HCT116 (cell line): ENCODE results near the gene TTLL5. TPM values are rescaled to one million over a fixed set of nuclear protein-coding genes. Genes with fewer than 3 reads are reported as not detected.

Experiments used
- ATAC-seq: fragments of 200-7000 bp; cut with Tn5 transposase; 2 replicates; pipeline ENCODE4 v1.9.1; 2020; ENCODE audit warnings: mild to moderate bottlenecking, moderate library complexity
- BruUV-seq: library from RNA; stranded (reverse); fragments of 400-500 nt; replicated peaks from 2 replicates; lab custom pipeline; 2021; lab: Mats Ljungman, UMichigan
- CTCF ChIA-PET: fragments of 300-600 bp; sonication (Branson Sonifier 250); formaldehyde crosslinking; loops from one replicate; lab custom pipeline; 2021; ENCODE audit warnings: antibody characterized with exemption; lab: Charles Lee
- POLR2A ChIA-PET: fragments of 300-600, 350-600 bp; sonication (Branson Sonifier 250); formaldehyde crosslinking; loops from one replicate; lab custom pipeline; 2021; ENCODE audit warnings: antibody characterized with exemption; lab: Charles Lee
- RAD21 ChIA-PET, 2 experiments: fragments of 300-600 bp; sonication (Branson Sonifier 250); formaldehyde crosslinking; loops; one replicate each; lab custom pipeline; 2023; ENCODE audit warnings: low total read pairs in 2 of 2; ENCODE audit not compliant: uncharacterized antibody in 2 of 2, unreplicated experiment in 2 of 2, low non-redundant PET in 1 of 2; lab: Charles Lee
- DNase-seq: peaks from one replicate; pipeline ENCODE4 v3.0.0-alpha.2; 2010; ENCODE audit warnings: low read depth, low spot score
- H2AFZ ChIP-seq: fragments of 200-600 bp; shearing (Covaris generic), sonication (generic); 2 replicates; pipeline ENCODE4 v1.6.1; 2017; ENCODE audit warnings: low read depth, mixed run types, mixed read lengths, antibody characterized with exemption, low read length; ENCODE audit not compliant: poor library complexity, severe bottlenecking
- H3K27ac ChIP-seq: 2 replicates; pipeline ENCODE4 v1.5.1; 2012; ENCODE audit warnings: low read depth, low read length
- H3K27me3 ChIP-seq: fragments of 200-600 bp; sonication (generic); 2 replicates; pipeline ENCODE4 v1.6.1; 2016; ENCODE audit warnings: mixed run types, low read length, mixed read lengths; ENCODE audit not compliant: insufficient read depth
- H3K36me3 ChIP-seq, 2 experiments: fragments of 200-500 bp in 1 of 2; fragments of 200-600 bp in 1 of 2; sonication (Bioruptor generic) in 1 of 2; sonication (generic) in 1 of 2; 2 replicates each; pipeline versions ENCODE4 v1.5.1 to v1.6.1; 2014 to 2016; ENCODE audit warnings: low read length in 2 of 2, inconsistent platforms in 1 of 2, mixed read lengths in 1 of 2, mixed run types in 1 of 2; ENCODE audit not compliant: insufficient read depth in 2 of 2, control insufficient read depth in 1 of 2
- H3K4me1 ChIP-seq, 2 experiments: fragments of 200-600 bp in 1 of 2; sonication (generic) in 1 of 2; 2 replicates each; pipeline versions ENCODE4 v1.5.1 to v1.6.1; 2012 to 2017; ENCODE audit warnings: low read length in 2 of 2, inconsistent platforms in 1 of 2, mild to moderate bottlenecking in 1 of 2, mixed read lengths in 1 of 2, mixed run types in 1 of 2, moderate library complexity in 1 of 2; ENCODE audit not compliant: insufficient read depth in 2 of 2, control insufficient read depth in 1 of 2
- H3K4me2 ChIP-seq: fragments of 200-600 bp; sonication (generic); 2 replicates; pipeline ENCODE4 v1.6.1; 2017; ENCODE audit warnings: mixed run types, low read length, mixed read lengths
- H3K4me3 ChIP-seq, 2 experiments: fragments of 200-600 bp in 1 of 2; sonication (generic) in 1 of 2; replicated peaks in 1 of 2; 2 replicates each; pipeline ENCODE4 v1.5.1; 2011 to 2016; ENCODE audit warnings: low read length in 2 of 2, control low read depth in 1 of 2, low read depth in 1 of 2, mild to moderate bottlenecking in 1 of 2, mixed read lengths in 1 of 2, mixed run types in 1 of 2
- H3K79me2 ChIP-seq: fragments of 200-600 bp; sonication (generic); 2 replicates; pipeline ENCODE4 v1.6.1; 2017; ENCODE audit warnings: mild to moderate bottlenecking, mixed run types, low read length, moderate library complexity, mixed read lengths; ENCODE audit not compliant: insufficient read depth
- H3K9ac ChIP-seq: fragments of 200-600 bp; sonication (generic); 2 replicates; pipeline ENCODE4 v1.6.1; 2016; ENCODE audit warnings: low read length, mixed read lengths
- H3K9me2 ChIP-seq: fragments of 200-600 bp; sonication (generic), shearing (Covaris generic); 2 replicates; pipeline ENCODE4 v1.6.1; 2017; ENCODE audit warnings: mixed run types, mild to moderate bottlenecking, moderate library complexity; ENCODE audit not compliant: insufficient read depth
- H3K9me3 ChIP-seq, 2 experiments: fragments of 200-500 bp in 1 of 2; fragments of 200-600 bp in 1 of 2; sonication (Bioruptor generic) in 1 of 2; sonication (generic) in 1 of 2; 2 replicates each; pipeline ENCODE4 v1.6.1; 2014 to 2017; ENCODE audit warnings: low read length in 2 of 2, mixed read lengths in 2 of 2, inconsistent platforms in 1 of 2, low read depth in 1 of 2, mild to moderate bottlenecking in 1 of 2, mixed run types in 1 of 2, moderate library complexity in 1 of 2; ENCODE audit not compliant: control insufficient read depth in 1 of 2, insufficient read depth in 1 of 2
- H4K20me1 ChIP-seq: fragments of 200-600 bp; sonication (generic), shearing (Covaris generic); 2 replicates; pipeline ENCODE4 v1.6.1; 2017; ENCODE audit warnings: mixed run types, mild to moderate bottlenecking, moderate library complexity; ENCODE audit not compliant: insufficient read depth
- EZH2 ChIP-seq: fragments of 200-600 bp; sonication (generic); IDR thresholded peaks from 2 replicates; pipeline ENCODE4 v1.6.1; 2017; ENCODE audit warnings: antibody characterized with exemption, mixed run types
- MAX ChIP-seq: IDR thresholded peaks from 2 replicates; pipeline ENCODE4 v1.6.1; 2012
- POLR2AphosphoS5 ChIP-seq: IDR thresholded peaks from 2 replicates; pipeline ENCODE4 v1.6.1; 2011; ENCODE audit warnings: mild to moderate bottlenecking, low read depth, low read length, moderate library complexity
- SP1 ChIP-seq: IDR thresholded peaks from 2 replicates; pipeline ENCODE4 v1.6.1; 2012; ENCODE audit warnings: low read depth
- TCF7L2 ChIP-seq: IDR thresholded peaks from 2 replicates; pipeline ENCODE4 v1.7.0; 2011; ENCODE audit warnings: borderline replicate concordance, inconsistent platforms; ENCODE audit not compliant: insufficient read depth, insufficient read length; ENCODE audit errors: extremely low read depth
- ZBTB33 ChIP-seq: IDR thresholded peaks from 2 replicates; pipeline ENCODE4 v1.6.1; 2011; ENCODE audit warnings: mild to moderate bottlenecking, low read length, moderate library complexity; ENCODE audit not compliant: insufficient replicate concordance; ENCODE audit errors: extremely low read depth
- ZFX ChIP-seq: fragments of 450-650 bp; IDR thresholded peaks from 2 replicates; pipeline ENCODE4 v1.6.1; 2017
- ZNF274 ChIP-seq: fragments of 200-500 bp; sonication (Bioruptor generic); IDR thresholded peaks from 2 replicates; pipeline ENCODE4 v1.6.1; 2014; ENCODE audit warnings: mild to moderate bottlenecking, low read depth, low read length, inconsistent platforms
- intact Hi-C: fragments of 100-400 bp; cut with micrococcal nuclease; formaldehyde crosslinking; loops from 2 replicates; pipeline ENCODE4 v1.10.0; 2022
- total RNA-seq: library from RNA; stranded (reverse); gene quantifications from one replicate; pipeline ENCODE4 v1.2.1, GENCODE V29; 2021; ENCODE audit not compliant: unreplicated experiment

Gene TTLL5
- total RNA-seq, 1 experiment from 2014 or later = 26.2 TPM

GRCh38 chr14:75697918-75698317, 36.9 kb downstream of the TTLL5 start (continued):
- no peak for TF ChIP-seq MAX
- no peak for TF ChIP-seq EZH2

GRCh38 chr14:75699331-75699730, 38.3 kb downstream of the TTLL5 start:
- Histone ChIP-seq H3K4me1 (no peaks in the 10 kb centered on the region), H2AFZ (no peak overlapping the region), H3K36me3 (peaks cover 3 to 6% of the 10 kb centered on the region in 2 experiments; a peak in 2 of 4 replicates), H3K9me3 (no peaks in the 10 kb centered on the region), H3K4me3 (no peak overlapping the region), H3K27ac (no peak overlapping the region), H3K9ac (no peak overlapping the region), H3K4me2 (no peak overlapping the region), H3K27me3 (no peaks in the 10 kb centered on the region), H3K79me2 (no peaks in the 10 kb centered on the region), H3K9me2 (no peaks in the 10 kb centered on the region), H4K20me1 (no peaks in the 10 kb centered on the region)
- intact Hi-C loops = no loop called here
- POLR2A ChIA-PET = no interaction called here
- no peak for DNase-seq
- RAD21 ChIA-PET = no interaction called here
- ATAC-seq = no peak
- TF ChIP-seq ZFX = no peak
- CTCF ChIA-PET = no interaction called here
- no TSS peak for BruUV-seq

- Histone ChIP-seq H3K79me2 (no peaks in the 10 kb centered on the region), H3K9me3 (no peaks in the 10 kb centered on the region), H3K9ac (no peak overlapping the region), H3K27me3 (no peaks in the 10 kb centered on the region), H2AFZ (no peak overlapping the region), H3K9me2 (no peaks in the 10 kb centered on the region)
- DNase-seq (no peak), ATAC-seq (no peak)
- CTCF ChIA-PET = no interaction called here
- intact Hi-C loops = loop anchor here (10.0 kb wide), 1 partner anchor 205 kb away; no protein-coding TSS in a partner anchor
- no peak for TF ChIP-seq ZNF274
- no peak for TF ChIP-seq POLR2AphosphoS5
- TF ChIP-seq ZFX = no peak
- TF ChIP-seq TCF7L2 = no peak
- TF ChIP-seq ZBTB33 = no peak
- TF ChIP-seq SP1 = no peak
- TF ChIP-seq EZH2 = no peak
- TF ChIP-seq, all 23 proteins: peak for 0
- Histone ChIP-seq H4K20me1 (no peaks in the 10 kb centered on the region), H3K4me3 (no peak overlapping the region), H3K27ac (no peak overlapping the region), H3K4me2 (no peak overlapping the region), H3K36me3 (peaks cover 0 to 6% of the 10 kb centered on the region in 2 experiments; a peak in 2 of 4 replicates), H3K4me1 (no peaks in the 10 kb centered on the region)
- no TSS peak for BruUV-seq
- ChIA-PET RAD21 (no interaction called here), POLR2A (no interaction called here)
These were observed 39.2 kb downstream of the TTLL5 start for GRCh38 chr14:75700295-75700694.
